ENCODE results near the gene DBF4B. TPM values are rescaled to one million over a fixed set of nuclear protein-coding genes. Genes with fewer than 3 reads are reported as not detected.

DBF4B gene
- total RNA-seq, 2 donors from 2014 or later, result 16.3 to 24.3 TPM

Other genes with a start within 250 kb of the DBF4B start
- 10 to 100 TPM; 40.3 to 43.7 TPM for gene GPATCH8, start 205.3 kb upstream of the DBF4B start, total RNA-seq
- not detected for gene FZD2, start 151.2 kb upstream of the DBF4B start, total RNA-seq
- gene MEIOC, start 52.2 kb upstream of the DBF4B start, total RNA-seq, result under 1 TPM in 1 of 2 donors, not detected in 1; 0.58 TPM
- 10 to 100 TPM; 24.2 to 30.0 TPM for gene CCDC43, start 18.9 kb upstream of the DBF4B start, total RNA-seq
- under 1 TPM; 0.13 to 0.74 TPM for gene ADAM11, start 50.3 kb downstream of the DBF4B start, total RNA-seq
- gene GJC1, start 121.6 kb downstream of the DBF4B start, total RNA-seq, result 1 to 10 TPM; 2.4 to 3.4 TPM
- gene HIGD1B, start 139.2 kb downstream of the DBF4B start, total RNA-seq, result not detected
- 100 to 1,000 TPM; 105 to 215 TPM for gene EFTUD2, start 190.8 kb downstream of the DBF4B start, total RNA-seq
- not detected for gene GFAP, start 206.8 kb downstream of the DBF4B start, total RNA-seq
- 10 to 100 TPM; 37.7 to 51.5 TPM for gene KIF18B, start 239.1 kb downstream of the DBF4B start, total RNA-seq